ENCODE measurements around the gene HS1BP3.

GRCh38 chr2:20667531-20668401, 16.9 kb upstream of the HS1BP3 start:
- TF ChIP-seq, protein P1, sequence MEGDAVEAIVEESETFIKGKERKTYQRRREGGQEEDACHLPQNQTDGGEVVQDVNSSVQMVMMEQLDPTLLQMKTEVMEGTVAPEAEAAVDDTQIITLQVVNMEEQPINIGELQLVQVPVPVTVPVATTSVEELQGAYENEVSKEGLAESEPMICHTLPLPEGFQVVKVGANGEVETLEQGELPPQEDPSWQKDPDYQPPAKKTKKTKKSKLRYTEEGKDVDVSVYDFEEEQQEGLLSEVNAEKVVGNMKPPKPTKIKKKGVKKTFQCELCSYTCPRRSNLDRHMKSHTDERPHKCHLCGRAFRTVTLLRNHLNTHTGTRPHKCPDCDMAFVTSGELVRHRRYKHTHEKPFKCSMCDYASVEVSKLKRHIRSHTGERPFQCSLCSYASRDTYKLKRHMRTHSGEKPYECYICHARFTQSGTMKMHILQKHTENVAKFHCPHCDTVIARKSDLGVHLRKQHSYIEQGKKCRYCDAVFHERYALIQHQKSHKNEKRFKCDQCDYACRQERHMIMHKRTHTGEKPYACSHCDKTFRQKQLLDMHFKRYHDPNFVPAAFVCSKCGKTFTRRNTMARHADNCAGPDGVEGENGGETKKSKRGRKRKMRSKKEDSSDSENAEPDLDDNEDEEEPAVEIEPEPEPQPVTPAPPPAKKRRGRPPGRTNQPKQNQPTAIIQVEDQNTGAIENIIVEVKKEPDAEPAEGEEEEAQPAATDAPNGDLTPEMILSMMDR (IDR thresholded peaks at IDR 0.05 in 4 of 5, conservative IDR thresholded peaks at IDR 0.05 in 1 of 5) = no peak
- no peak for TF ChIP-seq POLR2A (IDR thresholded peaks at IDR 0.05)

Data from gastrocnemius medialis (tissue), 4 donors.